Measurements from ENCODE around the gene OLFML1. TPM values are rescaled to one million over a fixed set of nuclear protein-coding genes. Genes with fewer than 3 reads are reported as not detected.
A peak's percentile ranks its signal among the peaks of the same experiment; 100 is the strongest.
"Not testable (repeated sequence)": the region's sequence is repeated elsewhere in the genome, so short reads cannot be mapped to it uniquely, and the experiment has no call there.

The OLFML1 gene
- total RNA-seq, 1 donor: 2.2 TPM

GRCh38 chr11:7513234-7514098 is 28.2 kb downstream of the OLFML1 start, which contains the start of gene PPFIBP2:
TSS of gene PPFIBP2 (plus strand) at chr11:7513999. CDS start at chr11:7549476, 35,477 bp downstream.
- peak; percentile 55 for DNase-seq (ENCODE audit: low read depth)
- peak; percentile 68 for TF ChIP-seq CTCF (IDR thresholded peaks at IDR 0.05; ENCODE audit: insufficient read depth, low read depth, low read length)
- H3K4me3 ChIP-seq (ENCODE audit: low read depth, low read length): peak within 1 kb of the TSS; percentile 77

- peak overlapping the region; percentile 77 for H3K4me3 ChIP-seq (ENCODE audit: low read depth, low read length)
- TF ChIP-seq CTCF (IDR thresholded peaks at IDR 0.05; ENCODE audit: insufficient read depth, low read depth, low read length): no peak
- DNase-seq (ENCODE audit: low read depth): no peak
Measured at GRCh38 chr11:7514099-7514591, 28.8 kb downstream of the OLFML1 start.

- DNase-seq (ENCODE audit: low read depth): no peak
- no peak for TF ChIP-seq CTCF (IDR thresholded peaks at IDR 0.05; ENCODE audit: insufficient read depth, low read depth, low read length)
- H3K4me3 ChIP-seq (ENCODE audit: low read depth, low read length): no peak overlapping the region
Measured at GRCh38 chr11:7515447-7515886, 30.2 kb downstream of the OLFML1 start.

GRCh38 chr11:7516475-7516874 is 31.2 kb downstream of the OLFML1 start:
- H3K4me3 ChIP-seq (ENCODE audit: low read depth, low read length): no peak overlapping the region
- TF ChIP-seq CTCF (IDR thresholded peaks at IDR 0.05; ENCODE audit: insufficient read depth, low read depth, low read length): no peak
- no peak for DNase-seq (ENCODE audit: low read depth)

GRCh38 chr11:7517743-7518142 is 32.4 kb downstream of the OLFML1 start:
- H3K4me3 ChIP-seq (ENCODE audit: low read depth, low read length); DNase-seq (ENCODE audit: low read depth): not testable (repeated sequence)

GRCh38 chr11:7518811-7519562 is 33.7 kb downstream of the OLFML1 start:
- H3K4me3 ChIP-seq (ENCODE audit: low read depth, low read length): no peak overlapping the region
- no peak for TF ChIP-seq CTCF (IDR thresholded peaks at IDR 0.05; ENCODE audit: insufficient read depth, low read depth, low read length)
- DNase-seq (ENCODE audit: low read depth): no peak

Measured in fibroblast of villous mesenchyme (primary cell).